Aorta (tissue), 5 donors: Measurements from ENCODE around the gene S100A7A. TPM values are rescaled to one million over a fixed set of nuclear protein-coding genes. Genes with fewer than 3 reads are reported as not detected.

ENCODE experiments used
- ATAC-seq: fragments of 200-7000 bp; cut with Tn5 transposase; one replicate; pipeline ENCODE4 v1.9.1; 2022; ENCODE audit warnings: moderate library complexity; ENCODE audit not compliant: low FRiP score
- DNase-seq, 2 donors: peaks; one replicate each; pipeline ENCODE4 v3.0.0-alpha.2; 2020
- H3K27ac ChIP-seq, 2 donors: one replicate each; pipeline ENCODE4 v1.5.1; 2013; ENCODE audit warnings: low read length in 2 of 2, mild to moderate bottlenecking in 2 of 2, moderate library complexity in 2 of 2, control low read depth in 1 of 2, inconsistent platforms in 1 of 2, low read depth in 1 of 2
- H3K27me3 ChIP-seq, 2 donors: one replicate each; pipeline ENCODE4 v1.6.1; 2013; ENCODE audit warnings: control low read depth in 1 of 2, low read length in 1 of 2, mild to moderate bottlenecking in 1 of 2, moderate library complexity in 1 of 2; ENCODE audit not compliant: insufficient read depth in 2 of 2, control insufficient read depth in 1 of 2
- H3K36me3 ChIP-seq, 2 donors: one replicate each; pipeline ENCODE4 v1.6.1; 2013; ENCODE audit warnings: control low read depth in 1 of 2, low read length in 1 of 2, mild to moderate bottlenecking in 1 of 2; ENCODE audit not compliant: insufficient read depth in 2 of 2, control insufficient read depth in 1 of 2
- H3K4me1 ChIP-seq, 2 donors: one replicate each; pipeline ENCODE4 v1.6.1; 2013; ENCODE audit warnings: low read length in 2 of 2, control low read depth in 1 of 2, mild to moderate bottlenecking in 1 of 2, moderate library complexity in 1 of 2; ENCODE audit not compliant: insufficient read depth in 2 of 2, control insufficient read depth in 1 of 2
- H3K4me3 ChIP-seq, 2 donors: one replicate each; pipeline ENCODE4 v1.5.1; 2013; ENCODE audit warnings: low read length in 2 of 2, control low read depth in 1 of 2, mild to moderate bottlenecking in 1 of 2
- H3K9me3 ChIP-seq: one replicate; pipeline ENCODE4 v1.6.1; 2013; ENCODE audit warnings: mild to moderate bottlenecking, low read length; ENCODE audit not compliant: control insufficient read depth
- WGBS, 2 donors: extraction: QIAGEN DNeasy Blood & Tissue Kit; methylation state at CpG; one replicate each; pipeline ENCODE4 v1.1.7; 2013; 5-methylcytosine and 5-hydroxymethylcytosine counted together
- intact Hi-C, 2 donors: fragments of 100-400 bp; cut with DNase I; formaldehyde crosslinking; loops; one replicate each; pipeline versions ENCODE4 v1.14.2 to v1.15.0; 2022
- polyA plus RNA-seq, 2 donors: library from polyadenylated mRNA; stranded (reverse); fragments of 200-250 nt; gene quantifications; one replicate each; pipeline ENCODE4 v1.2.3, GENCODE V29; 2013
- total RNA-seq, 2 donors: library from RNA; stranded (reverse); fragmentation: NEBNext Ultra II Directional; extraction: Animal tissue kit (Norgen Biotek cat#: 25700); gene quantifications; one replicate each; pipeline ENCODE4 v1.2.1, GENCODE V29; 2021
- donor health status: healthy with polysubstance abuse.
- donor health status: Bipolar disorder and iron deficiency.
- donor health status: DM: no; HTN: no; CAD: no.
- donor health status: DM: no; HTN: no; CAD: no.
- donor health status: DM: yes; HTN: yes; CAD: no.

Gene S100A7A
- total and polyA plus RNA-seq, 4 donors: not detected

DNA sequence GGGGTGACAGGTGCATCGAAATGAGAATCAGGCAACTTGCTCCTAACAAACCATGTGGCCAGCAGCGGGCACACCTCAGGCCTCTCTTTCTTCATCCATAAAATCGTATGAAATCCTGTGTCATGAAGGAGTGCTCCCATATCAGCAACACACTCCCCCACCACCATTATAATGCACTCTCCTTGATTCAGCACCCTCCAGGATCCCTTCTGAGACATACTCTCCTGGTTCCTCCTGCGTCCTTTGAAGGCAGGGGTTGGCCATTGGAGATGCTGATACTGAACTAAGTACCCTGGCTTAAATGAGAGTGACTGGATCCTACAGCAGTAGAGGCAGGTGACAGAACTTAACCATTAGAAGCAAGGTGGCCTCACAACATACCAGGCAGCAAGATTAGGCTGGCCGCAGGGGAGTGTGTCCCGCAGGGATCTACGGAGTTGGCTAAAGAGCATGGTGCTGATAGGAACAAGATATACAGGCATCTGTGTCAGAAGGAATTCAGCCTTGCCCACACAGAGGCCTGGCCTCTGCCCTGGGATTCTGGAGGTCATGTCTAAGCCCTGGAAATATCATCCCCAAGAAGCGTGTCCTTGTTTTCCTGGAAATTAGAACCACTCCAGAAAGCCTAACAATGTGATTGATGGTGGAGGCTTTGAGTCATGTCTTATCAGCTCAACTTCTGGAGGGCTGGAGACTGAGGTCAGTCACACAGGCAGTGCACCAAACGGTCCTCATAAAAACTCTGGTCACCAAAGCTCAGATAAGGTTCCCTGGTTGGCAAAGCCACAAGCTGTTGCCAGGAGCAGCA lies 16.8 kb downstream of the S100A7A start:
- DNase-seq (no peak), ATAC-seq (no peak)
- no peaks in the 10 kb centered on the region for H3K27me3 ChIP-seq
- no peak overlapping the region for H3K27ac ChIP-seq
- intact Hi-C loops: no loop called here
- no peaks in the 10 kb centered on the region for H3K4me1 ChIP-seq
- no peak overlapping the region for H3K4me3 ChIP-seq
- H3K36me3 ChIP-seq: no peaks in the 10 kb centered on the region
- H3K9me3 ChIP-seq: no peaks in the 10 kb centered on the region
- WGBS, 2 donors: 61 to 66% methylated on average over 9 of the region's 9 CpGs

DNA sequence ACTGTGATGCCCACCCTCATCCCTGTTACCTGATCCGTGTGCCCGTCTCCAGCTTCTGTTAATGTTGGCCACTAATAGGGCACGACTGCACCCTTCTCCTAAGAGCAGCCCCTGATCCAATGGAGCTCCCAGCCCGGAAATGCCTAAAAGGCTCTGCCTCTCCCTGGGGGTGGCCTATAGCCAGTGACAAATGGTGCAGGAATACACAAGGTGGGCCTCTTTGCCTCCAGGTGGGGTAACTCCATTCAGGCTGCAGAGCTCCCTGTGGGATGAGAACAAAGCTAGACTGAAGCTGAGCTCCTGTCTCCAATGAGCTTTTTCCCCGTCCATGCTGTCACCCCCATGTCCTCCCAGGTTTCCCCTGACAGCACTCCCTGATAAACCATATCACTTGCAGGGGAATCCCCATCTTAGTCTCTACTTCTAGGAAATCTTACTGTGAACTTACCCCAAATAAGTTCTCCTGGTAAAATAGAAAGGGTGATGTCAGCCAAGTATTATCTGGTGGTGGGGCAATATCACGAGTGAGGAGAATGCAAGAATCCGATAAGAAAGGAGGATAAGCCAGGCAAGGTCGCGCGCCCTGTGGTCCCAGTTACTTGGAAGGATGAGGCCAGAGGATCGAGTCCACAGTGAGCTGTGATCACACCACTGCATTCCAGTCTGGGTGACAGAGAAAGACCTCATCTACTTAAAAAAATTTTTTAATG lies 18.6 kb downstream of the S100A7A start:
- no peaks in the 10 kb centered on the region for H3K27me3 ChIP-seq
- H3K27ac ChIP-seq: no peak overlapping the region
- H3K4me1 ChIP-seq: no peaks in the 10 kb centered on the region
- H3K4me3 ChIP-seq: no peak overlapping the region
- DNase-seq (no peak), ATAC-seq (no peak)
- no peaks in the 10 kb centered on the region for H3K9me3 ChIP-seq
- WGBS, 2 donors: 79 to 80% methylated on average over 11 of the region's 11 CpGs
- intact Hi-C loops: no loop called here
- H3K36me3 ChIP-seq: no peaks in the 10 kb centered on the region

DNA sequence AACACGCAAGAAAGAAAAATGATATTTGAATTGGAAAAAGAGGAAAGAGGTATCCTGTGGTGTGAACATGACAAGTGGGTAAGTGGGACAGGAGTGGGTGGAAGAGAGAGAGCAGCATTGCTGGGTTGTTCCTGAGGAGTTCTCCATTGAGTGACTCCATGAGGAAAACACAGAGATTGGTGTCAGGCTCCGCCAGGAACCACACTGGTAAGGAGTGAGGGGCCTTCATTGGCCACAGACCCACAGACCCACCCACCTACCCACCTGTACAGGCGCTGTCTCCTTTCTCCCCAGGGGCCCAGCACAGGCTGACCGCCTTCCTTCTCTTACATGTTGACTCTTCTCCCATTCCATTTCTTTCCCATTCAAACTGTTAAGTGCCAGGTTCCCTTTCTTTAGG lies 20.9 kb downstream of the S100A7A start:
- no peak for DNase-seq
- Histone ChIP-seq H3K9me3 (no peaks in the 10 kb centered on the region), H3K4me1 (no peaks in the 10 kb centered on the region), H3K27ac (no peak overlapping the region), H3K36me3 (no peaks in the 10 kb centered on the region), H3K27me3 (no peaks in the 10 kb centered on the region), H3K4me3 (no peak overlapping the region)
- no peak for ATAC-seq
- 90 to 93% methylated on average over 4 of the region's 4 CpGs for WGBS, 2 donors
- intact Hi-C loops: no loop called here

DNA sequence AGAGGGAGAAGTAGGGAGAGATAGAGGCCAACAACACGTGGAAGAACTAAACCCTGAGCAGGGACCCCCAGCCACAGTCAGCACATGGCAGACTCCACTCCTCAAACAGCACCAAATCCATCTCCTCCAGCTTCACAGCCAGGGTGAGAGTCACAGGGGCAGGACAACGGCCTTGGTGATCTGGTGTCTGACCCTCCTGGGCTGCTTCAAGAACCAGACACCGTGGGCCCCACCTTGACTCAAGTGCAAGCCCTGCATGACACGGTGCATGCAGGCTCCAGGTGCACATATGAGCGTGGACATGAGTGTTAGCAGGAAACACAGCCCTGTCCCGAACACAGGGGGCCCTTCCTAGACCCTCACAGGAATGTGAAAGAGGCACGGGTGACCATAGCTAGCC lies 22.3 kb downstream of the S100A7A start:
- WGBS, 2 donors: 71 to 83% methylated on average over 7 of the region's 7 CpGs
- no peak for ATAC-seq
- H3K9me3 ChIP-seq: peaks cover 2% of the 10 kb centered on the region
- intact Hi-C loops: no loop called here
- H3K4me3 ChIP-seq: no peak overlapping the region
- no peaks in the 10 kb centered on the region for H3K4me1 ChIP-seq
- no peaks in the 10 kb centered on the region for H3K27me3 ChIP-seq
- DNase-seq: no peak
- H3K27ac ChIP-seq: no peak overlapping the region
- H3K36me3 ChIP-seq: no peaks in the 10 kb centered on the region

DNA sequence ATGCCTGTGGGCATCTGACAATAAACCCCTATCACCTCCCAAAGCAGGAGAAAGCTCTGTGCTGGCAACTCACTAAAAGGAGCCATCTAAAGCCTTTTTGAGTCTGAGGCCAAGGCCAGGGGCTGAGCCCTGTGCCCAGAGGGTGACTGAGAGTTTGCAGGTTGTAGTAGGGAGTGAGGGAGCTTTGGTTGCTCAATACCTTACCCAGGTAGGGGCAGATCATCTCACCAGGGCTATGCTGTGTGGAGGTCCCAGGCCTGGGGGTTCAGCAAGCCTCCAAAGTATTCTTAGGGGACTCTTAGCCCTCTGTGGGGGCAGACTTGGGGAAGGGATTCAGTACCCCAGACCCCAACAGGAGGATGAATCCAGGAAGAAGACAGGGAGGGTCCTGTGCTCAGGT lies 23.0 kb downstream of the S100A7A start:
- no peak overlapping the region for H3K4me3 ChIP-seq
- ATAC-seq: no peak
- intact Hi-C loops: no loop called here
- DNase-seq: no peak
- no peaks in the 10 kb centered on the region for H3K36me3 ChIP-seq
- H3K27ac ChIP-seq: no peak overlapping the region
- peaks cover 2% of the 10 kb centered on the region for H3K9me3 ChIP-seq
- H3K27me3 ChIP-seq: no peaks in the 10 kb centered on the region
- no peaks in the 10 kb centered on the region for H3K4me1 ChIP-seq

DNA sequence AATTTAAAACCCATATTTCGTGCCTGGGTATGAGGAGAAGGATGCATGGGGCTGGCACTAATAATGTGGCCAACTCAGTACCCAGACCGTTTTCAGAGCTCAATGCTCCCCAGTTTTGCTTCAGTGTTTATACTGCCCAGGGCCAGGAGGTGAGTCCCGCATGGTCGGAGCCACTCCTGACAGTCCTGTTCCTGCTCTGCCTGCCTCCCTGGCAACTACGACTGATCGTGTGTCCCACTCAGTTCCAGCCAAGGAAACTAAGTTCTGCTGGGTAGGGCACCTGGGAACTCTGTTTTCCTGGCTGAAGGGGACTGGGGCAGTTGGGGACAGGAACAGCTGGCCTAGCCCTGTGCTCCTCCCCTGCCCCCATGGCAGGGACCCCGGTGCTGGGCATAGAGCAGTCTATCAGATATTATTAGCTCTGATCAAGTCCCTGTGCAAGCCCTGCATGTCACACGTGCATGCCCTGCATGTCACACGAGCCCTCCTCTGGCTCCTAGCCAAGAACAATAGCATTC lies 25.0 kb downstream of the S100A7A start:
- no peak overlapping the region for H3K27ac ChIP-seq
- no peaks in the 10 kb centered on the region for H3K27me3 ChIP-seq
- no peak for DNase-seq
- intact Hi-C loops: no loop called here
- peaks cover 2% of the 10 kb centered on the region for H3K9me3 ChIP-seq
- no peak overlapping the region for H3K4me3 ChIP-seq
- H3K4me1 ChIP-seq: no peaks in the 10 kb centered on the region
- 36 to 46% methylated on average over 9 of the region's 9 CpGs for WGBS, 2 donors
- ATAC-seq: no peak
- no peaks in the 10 kb centered on the region for H3K36me3 ChIP-seq

DNA sequence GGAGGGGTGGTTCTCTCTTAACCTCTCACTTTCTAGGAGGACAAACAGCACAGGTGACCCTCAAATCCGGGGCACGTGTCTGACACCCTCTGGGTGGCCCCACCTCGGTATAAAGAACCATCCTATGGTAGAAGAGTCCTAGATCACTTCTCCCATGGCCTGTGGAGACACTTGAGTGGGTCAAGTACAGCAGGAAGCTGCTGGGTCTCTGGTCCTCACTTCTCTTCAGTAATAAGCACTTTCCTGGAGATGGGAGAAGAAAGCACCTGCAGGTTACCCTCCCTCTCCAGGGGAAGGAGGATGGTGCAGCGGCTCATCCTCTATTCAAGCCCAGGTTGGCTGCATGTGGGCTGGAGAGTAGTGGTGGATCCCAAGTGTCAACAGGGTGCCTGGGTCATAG lies 27.2 kb downstream of the S100A7A start:
- H3K4me1 ChIP-seq: no peaks in the 10 kb centered on the region
- no peaks in the 10 kb centered on the region for H3K27me3 ChIP-seq
- 56 to 65% methylated on average over 4 of the region's 4 CpGs for WGBS, 2 donors
- DNase-seq (no peak), ATAC-seq (no peak)
- H3K36me3 ChIP-seq: no peaks in the 10 kb centered on the region
- H3K9me3 ChIP-seq: peaks cover 2% of the 10 kb centered on the region
- H3K27ac ChIP-seq: no peak overlapping the region
- intact Hi-C loops: no loop called here
- no peak overlapping the region for H3K4me3 ChIP-seq

DNA sequence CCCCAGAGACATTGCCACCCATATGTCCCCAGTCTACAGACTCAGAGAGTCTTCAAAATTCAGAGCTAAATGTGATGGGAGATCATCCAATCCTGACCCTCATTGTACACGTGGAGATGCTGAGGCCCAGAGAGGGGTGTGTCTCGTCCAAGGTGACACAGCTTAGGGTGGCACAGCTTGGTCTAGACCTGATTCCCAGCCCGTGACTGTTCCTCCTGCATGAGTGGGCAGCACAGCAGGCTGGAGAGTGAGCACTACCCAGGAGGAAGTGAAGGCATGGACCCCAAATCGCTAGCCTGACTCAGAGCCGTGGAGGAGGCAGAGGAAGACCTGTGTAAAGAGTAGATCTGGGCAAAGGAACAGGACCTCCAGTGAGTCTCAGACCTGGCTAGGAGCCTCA lies 27.8 kb downstream of the S100A7A start:
- WGBS, 2 donors: 70 to 72% methylated on average over 5 of the region's 5 CpGs
- Histone ChIP-seq H3K36me3 (no peaks in the 10 kb centered on the region), H3K9me3 (peaks cover 2% of the 10 kb centered on the region), H3K4me3 (no peak overlapping the region), H3K4me1 (no peaks in the 10 kb centered on the region), H3K27ac (no peak overlapping the region), H3K27me3 (no peaks in the 10 kb centered on the region)
- no peak for ATAC-seq
- intact Hi-C loops: no loop called here
- DNase-seq: no peak
